ENCODE measurements around the gene TMEM266. TPM values are rescaled to one million over a fixed set of nuclear protein-coding genes. Genes with fewer than 3 reads are reported as not detected.

TMEM266 gene
- total RNA-seq, 1 donor from 2014 or later = not detected

DNA sequence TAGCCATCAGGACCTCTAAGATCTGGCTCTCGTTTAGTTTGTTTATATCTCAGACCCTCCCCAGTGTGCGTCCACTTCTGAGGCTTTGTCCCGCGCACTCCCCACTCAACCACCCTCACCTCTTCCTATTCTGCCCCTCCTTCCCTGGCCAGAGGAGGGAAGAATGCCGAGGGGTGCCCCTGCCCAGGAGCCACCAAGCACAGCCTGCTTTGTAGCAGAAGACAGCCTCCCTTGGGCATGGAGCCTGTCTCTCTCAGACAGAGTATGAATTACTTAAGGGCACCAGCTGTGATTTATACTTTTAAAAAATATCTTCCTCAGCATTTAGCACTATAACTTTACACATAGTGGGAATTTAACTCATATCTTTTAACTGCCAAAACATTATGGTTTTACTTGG, 6.0 kb downstream of the TMEM266 start:
- DNase-seq (ENCODE audit: low read depth) = no peak

DNA sequence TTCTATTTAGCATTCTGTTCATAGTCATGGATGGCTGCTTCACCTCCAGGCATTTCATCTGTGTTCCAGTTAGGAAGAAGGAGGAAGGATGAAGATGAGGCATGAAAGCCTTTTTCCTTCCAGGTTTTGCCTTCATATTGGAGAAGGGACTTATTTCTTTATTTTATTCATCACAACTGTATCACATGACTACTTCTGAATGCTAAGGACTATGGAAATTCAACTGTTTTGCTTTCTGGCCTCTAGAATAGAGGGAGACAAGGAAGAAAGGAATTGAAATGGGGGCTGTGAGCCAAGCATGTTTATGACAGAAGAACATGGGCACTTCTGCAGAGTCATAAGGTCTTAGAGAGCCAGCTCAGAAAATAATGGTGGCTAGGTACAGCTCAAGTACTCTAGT, 10.4 kb downstream of the TMEM266 start:
- DNase-seq (ENCODE audit: low read depth) = no peak

DNA sequence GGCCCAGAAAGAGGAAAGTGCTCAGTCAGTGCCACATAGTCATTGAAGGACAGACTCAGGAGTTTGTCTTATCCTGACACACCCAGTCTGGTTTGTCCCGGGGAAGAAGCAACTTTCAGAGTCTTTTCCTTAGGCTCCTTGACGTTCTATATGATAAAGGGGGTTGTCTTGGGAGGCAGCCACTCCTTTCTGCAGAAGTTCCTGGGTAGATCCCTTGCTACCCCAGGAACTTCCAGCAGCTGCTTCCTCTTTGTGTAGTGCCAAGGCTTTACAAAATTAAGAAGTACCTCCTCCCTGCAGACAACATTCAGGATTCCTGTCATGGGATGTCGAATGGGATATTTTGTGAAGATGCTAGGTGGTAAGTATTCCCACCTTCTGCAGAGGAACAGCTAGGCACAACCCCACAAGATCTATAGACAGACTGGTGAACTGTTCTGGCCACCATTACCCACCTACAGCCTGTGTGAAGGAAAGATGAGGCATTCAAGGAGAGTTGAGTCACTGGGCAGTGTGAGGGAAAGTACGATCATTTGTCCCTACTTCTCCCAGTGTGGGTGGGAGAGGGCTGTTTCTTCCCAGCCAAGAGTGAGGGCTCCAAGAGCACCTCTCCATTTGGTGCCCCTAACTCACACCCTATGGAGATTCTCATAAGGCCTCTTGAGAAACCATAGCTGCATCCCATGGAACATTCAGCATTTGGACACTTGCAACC, 11.3 kb downstream of the TMEM266 start:
- no peak for DNase-seq (ENCODE audit: low read depth)

- no peak for DNase-seq (ENCODE audit: low read depth)
Observed at GRCh38 chr15:76071806-76072205, 12.0 kb downstream of the TMEM266 start.

GRCh38 chr15:76073554-76073953, 13.8 kb downstream of the TMEM266 start:
- DNase-seq (ENCODE audit: low read depth) = no peak

DNA sequence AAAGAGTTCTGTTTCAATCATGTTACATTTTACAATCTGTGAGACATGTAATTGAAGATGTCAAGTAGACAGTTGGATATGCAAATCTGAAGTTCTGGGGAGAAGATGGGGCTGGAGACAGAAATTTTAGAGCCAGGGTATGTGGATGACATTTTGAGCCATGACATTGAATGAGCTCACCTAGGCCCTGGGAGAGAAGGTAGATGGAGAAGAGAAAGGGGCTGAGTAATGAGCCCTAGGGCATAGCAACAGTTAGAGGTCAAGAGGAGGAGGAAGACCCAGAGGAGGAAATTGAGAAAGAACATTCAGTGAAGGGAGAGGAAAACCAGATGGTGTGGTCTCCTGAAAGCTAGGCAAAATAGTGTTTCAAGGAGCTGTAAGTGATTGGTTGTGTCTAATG, 15.3 kb downstream of the TMEM266 start:
- DNase-seq (ENCODE audit: low read depth) = no peak

DNA sequence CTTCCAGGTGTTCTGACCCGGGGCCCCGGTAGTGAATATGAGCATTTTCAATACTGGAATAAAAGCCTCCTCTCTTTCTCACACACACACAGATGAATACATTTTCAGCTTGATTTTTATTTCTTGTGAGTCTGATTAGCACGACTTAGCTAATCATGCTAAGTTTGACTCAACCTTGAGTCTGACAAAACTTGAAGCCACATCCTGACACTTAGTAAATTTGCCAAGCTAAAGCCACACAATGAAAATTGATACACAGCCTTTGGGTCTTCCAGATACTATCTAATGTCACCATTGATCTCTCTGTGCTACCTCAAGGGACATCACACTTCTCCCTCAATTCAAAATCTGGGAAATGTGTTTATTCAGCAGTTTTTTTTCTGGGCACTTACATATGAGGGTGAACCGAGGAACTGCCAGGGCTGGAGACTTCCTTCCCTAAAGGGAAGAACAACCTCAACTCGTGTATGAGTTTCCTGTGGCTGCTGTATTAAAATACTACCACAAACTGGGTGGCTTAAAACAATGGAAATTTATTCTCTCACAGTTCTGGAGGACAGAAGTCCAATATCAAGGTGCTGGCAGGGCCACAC, 18.6 kb downstream of the TMEM266 start:
- DNase-seq (ENCODE audit: low read depth) = no peak

- DNase-seq (ENCODE audit: low read depth) = no peak
Observed at GRCh38 chr15:76084256-76084655, 24.5 kb downstream of the TMEM266 start.

DNA sequence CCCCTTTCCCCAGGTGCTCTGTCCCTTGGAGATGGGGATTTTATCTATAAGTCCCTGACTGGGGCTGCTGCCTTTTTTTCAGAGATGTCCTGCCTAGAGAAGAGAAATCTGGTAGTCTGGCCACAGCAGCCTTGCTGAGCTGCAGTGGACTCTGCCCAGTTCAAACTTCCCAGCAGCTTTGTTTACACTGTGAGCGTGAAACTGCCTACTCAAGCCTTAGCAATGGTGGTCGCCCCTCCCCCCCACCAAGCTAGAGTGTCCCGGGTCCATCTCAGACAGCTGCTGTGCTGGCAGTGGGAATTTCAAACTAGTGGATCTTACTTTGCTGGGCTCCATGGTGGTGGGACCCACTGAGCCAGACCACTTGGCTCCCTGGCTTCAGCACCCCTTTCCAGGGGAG, 38.9 kb downstream of the TMEM266 start:
- DNase-seq (ENCODE audit: low read depth) = no peak

DNA sequence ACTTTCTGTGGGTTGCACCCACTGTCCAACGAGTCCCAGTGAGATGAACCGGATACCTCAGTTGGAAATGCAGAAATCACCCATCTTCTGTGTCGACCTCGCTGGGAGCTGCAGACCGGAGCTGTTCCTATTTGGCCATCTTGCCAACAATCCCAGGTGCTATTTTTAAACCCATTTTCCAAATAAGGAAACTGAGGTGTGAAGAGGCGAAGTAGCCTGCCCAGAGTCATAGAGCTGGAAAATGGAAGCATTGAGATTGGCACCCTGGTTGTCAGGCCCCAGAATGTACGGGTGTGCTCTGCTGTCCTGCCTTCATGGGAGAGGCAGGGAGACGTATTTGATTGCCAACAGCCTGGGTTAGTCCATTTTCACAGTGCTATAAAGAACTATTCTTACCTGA, 39.6 kb downstream of the TMEM266 start:
- no peak for DNase-seq (ENCODE audit: low read depth)

- no peak for DNase-seq (ENCODE audit: low read depth)
Observed at GRCh38 chr15:76100361-76100760, 40.6 kb downstream of the TMEM266 start.

GRCh38 chr15:76101655-76102054, 41.9 kb downstream of the TMEM266 start:
- DNase-seq (ENCODE audit: low read depth) = no peak

GRCh38 chr15:76105391-76105790, 45.6 kb downstream of the TMEM266 start:
- no peak for DNase-seq (ENCODE audit: low read depth)

DNA sequence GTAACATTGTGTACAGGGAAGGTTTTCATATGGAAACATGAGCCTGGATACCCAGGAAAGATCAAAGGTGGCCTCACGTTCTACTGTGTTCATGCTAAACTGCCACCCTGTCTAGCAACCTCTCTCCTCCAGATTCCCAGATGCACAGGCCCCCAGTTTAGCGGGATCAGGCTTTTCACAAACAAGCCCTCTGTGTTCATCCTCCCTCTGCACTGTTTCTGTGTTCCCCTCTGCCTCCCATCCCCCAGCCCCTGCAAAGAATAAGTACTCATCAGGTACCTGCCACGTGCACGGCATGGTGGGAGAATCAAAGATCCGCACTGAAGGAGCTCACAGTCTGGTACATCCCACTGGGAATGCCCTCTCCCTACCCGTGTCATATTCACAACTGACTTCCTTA, 46.1 kb downstream of the TMEM266 start:
- no peak for DNase-seq (ENCODE audit: low read depth)

- DNase-seq (ENCODE audit: low read depth) = no peak
Observed at GRCh38 chr15:76107169-76107568, 47.4 kb downstream of the TMEM266 start.

DNA sequence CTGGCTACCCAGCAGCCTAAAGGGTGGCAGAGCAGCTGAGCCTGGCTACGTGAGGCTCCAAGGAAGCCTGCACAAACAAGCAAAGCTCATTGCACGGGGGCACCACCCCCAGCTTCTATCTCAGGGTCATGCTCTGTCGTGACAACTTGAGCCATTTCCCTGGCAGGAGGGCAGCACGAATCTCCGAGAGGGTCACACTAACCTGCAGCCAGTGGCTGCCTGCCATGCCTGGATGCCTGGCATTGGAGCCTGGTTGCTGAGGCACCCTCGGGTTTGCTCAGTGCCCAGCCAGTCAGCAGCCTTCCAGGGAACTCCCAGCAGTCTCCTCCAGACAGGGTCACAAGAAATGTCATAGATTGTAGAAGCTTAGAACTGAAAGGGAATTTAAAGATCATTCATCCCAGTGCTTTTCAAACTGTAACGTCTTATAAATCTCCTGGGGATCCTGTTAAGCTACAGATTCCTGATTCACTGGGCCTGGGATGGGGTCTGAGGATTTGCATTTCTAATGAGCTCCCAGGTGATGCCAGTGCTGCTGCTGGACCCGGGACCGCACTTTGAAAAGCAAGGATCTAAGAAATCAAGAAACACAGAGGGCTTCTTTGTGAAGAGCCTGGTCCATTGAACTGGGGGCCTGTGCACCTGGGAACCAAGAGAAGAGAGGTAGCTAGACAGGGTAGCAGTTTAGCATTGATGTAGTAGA, 48.4 kb downstream of the TMEM266 start:
- DNase-seq (ENCODE audit: low read depth) = no peak

DNA sequence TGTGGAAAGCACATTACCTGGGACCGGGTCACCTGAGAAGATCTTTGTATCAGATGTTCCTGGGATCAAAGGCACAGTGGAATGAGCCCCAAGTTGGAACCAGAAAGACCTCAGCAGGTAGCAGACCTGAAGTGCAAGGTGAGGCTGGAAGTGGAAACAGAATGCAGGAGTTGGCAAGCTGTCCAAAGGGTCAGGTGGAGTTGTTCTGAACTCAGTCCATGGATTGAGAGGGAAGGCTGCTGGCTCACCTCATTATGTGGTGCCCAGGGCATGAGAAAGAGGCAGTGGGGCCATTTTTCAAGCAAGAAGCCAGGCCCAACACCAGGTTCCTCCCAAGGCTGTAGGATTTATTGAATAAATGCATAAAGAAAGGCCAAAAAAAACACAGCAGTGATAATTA, 49.3 kb downstream of the TMEM266 start:
- no peak for DNase-seq (ENCODE audit: low read depth)

- DNase-seq (ENCODE audit: low read depth) = no peak
Observed at GRCh38 chr15:76114561-76114960, 54.8 kb downstream of the TMEM266 start.

DNA sequence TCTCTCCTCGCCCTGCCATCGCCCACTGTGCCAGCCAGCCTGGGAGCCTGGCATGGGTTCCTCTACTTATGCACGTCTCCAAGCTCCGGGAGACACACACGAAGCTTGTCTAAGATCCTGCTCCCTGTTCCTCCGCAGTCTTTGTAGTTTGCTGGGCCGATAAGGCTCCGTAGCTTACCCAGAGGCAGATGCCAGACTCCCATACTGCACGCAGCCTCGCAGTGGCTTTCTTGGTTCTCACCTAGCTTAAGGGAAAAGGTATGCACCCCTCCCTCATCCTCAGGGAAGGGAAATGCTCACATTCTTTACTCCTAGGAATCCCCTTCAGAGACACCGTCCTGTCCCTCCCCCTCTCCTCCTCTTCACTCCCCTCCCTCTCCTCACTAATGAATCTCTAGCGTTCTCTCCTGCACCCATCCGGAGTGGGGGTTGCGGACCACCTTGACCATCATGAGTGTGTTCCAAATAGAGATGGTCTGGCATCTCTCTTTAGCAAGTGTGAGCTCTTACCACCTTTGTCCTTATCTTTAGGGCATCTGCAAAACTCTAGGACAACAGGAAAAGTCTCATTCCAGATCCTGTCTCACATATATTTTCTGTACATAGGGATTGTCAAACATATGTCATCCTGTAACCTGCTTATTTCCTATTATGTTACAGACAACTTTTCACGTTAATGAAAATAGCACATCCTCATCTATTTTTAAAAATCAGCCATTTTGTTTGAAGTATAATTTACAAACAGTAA, 56.5 kb downstream of the TMEM266 start:
- no peak for DNase-seq (ENCODE audit: low read depth)

- DNase-seq (ENCODE audit: low read depth) = no peak
Observed at GRCh38 chr15:76117181-76117580, 57.4 kb downstream of the TMEM266 start.

GRCh38 chr15:76118767-76119166, 59.0 kb downstream of the TMEM266 start:
- no peak for DNase-seq (ENCODE audit: low read depth)

DNA sequence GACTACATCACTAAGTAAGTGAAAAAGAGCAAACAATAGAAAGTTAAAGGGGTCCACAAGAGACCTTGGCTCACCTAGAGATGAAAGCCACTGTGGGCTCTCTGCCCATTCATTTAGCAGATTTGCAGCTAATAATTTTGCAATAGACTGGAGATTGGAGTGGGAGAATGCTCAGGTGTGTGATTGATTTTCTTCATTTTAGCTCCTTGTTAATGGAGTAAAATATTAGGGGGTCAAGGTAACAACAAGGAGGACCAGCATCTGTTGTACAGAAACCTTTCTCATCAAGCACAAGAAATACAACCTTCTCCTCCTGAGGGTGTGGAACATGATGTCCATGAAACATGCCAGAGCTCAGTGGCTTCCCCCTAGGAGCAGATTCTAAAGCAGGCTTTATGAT, 63.2 kb downstream of the TMEM266 start:
- DNase-seq (ENCODE audit: low read depth) = no peak

Measured in myocyte (in vitro differentiated cells).